Endothelial cell of hepatic sinusoid (primary cell): ENCODE data around the gene TSHZ2.
"Not testable (repeated sequence)": the region's sequence is repeated elsewhere in the genome, so short reads cannot be mapped to it uniquely, and the experiment has no call there.

ENCODE experiments used
- in situ Hi-C: cut with HindIII; loops from 2 replicates; pipeline ENCODE4 v1.10.0; 2017; ENCODE audit warnings: low sequenced_read_pairs

Gene TSHZ2

DNA sequence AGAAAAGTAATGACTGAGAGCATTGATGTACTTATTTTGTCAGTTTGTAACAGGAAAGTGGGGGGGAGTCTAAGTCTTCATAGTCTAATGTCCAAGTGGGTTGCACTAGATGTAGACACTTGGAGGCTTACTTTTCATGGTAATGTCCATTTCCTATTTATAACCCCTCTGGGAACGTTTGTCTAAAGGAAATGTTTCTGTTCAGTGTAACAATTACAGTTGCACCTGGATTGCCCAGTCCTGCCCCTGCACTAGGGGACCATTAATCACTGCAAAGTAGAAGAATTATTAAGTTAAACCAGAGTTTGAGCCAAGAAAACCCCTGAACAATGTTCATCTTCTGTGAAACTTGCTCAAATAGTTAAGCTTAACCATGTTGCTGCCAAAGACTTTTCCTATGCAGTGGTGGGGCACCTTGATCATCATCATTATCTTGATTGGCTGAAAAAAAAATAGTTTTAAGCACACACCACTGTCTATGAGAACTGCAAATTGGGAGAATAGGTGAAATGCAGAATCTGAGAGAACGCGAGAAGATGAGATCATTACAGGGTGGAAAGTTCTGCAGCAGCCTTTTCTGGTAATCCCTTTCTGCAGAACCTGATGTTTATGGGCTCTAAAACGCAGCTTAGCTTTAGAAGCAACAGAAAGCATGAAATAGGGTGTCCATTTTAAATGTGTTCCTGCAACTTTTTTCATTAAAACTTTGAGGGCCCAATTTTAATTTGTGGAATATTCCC lies 515.5 kb downstream of the TSHZ2 start:
- in situ Hi-C loops, result no loop called here

DNA sequence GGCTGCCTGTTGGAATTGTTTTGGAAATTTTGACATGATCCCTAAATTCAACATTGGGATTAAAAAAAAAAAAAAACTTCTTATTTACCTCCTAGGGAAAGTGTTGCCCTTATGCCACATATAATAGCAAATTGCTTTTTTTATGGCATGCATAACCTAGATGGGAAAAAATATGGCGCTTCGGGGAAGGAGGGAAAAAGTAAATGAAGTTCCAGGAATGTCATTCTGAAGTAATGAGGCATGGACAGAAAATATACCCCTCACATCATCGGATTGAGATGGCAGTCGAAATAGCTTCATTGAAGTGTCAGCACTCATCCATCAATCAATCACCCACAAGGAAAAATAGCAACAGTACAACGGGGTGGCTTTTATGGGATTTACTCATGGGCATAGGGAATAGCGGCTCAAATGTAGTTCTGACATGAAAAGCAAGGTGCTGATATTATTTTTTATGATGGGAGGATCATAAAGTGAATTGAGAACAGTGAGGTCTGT lies 516.7 kb downstream of the TSHZ2 start:
- in situ Hi-C loops, result no loop called here

DNA sequence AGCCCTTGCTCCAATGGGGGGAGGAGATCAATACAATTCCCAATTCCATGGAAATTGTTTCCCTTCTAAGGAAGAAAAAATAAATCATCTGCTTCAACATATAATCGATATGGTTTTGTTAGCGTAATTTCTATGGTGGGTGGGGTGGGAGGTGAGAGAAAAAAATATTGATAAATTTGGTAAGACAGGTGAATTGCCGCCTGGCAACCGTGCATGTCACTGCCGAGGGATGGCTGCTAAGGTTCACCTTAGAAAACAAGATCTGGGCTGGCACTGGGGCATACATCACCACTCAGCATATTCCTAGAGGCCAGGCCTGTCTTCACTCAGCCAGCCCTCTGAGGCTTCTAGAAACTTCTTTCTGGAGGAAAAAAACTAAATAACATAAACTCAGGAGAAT lies 517.4 kb downstream of the TSHZ2 start:
- in situ Hi-C loops, result no loop called here

DNA sequence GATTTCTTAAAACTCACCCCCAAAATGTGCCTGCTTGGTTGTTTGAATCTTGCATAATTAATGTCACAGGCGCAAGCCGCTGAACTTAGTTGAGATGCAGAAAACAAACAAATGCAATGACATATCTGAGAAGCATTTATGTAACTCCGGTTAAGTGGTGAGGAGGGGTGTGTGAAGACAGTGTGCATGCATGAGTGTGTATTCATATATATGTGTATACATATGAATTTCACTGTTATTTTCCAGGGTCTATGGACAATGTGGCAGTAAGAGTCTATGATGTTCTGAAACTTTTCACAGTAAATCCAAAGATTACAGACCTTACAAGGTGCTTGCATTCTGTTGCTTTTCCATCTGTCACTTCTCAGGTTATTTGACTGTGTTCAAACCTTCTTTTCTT lies 518.5 kb downstream of the TSHZ2 start:
- in situ Hi-C loops, result no loop called here

DNA sequence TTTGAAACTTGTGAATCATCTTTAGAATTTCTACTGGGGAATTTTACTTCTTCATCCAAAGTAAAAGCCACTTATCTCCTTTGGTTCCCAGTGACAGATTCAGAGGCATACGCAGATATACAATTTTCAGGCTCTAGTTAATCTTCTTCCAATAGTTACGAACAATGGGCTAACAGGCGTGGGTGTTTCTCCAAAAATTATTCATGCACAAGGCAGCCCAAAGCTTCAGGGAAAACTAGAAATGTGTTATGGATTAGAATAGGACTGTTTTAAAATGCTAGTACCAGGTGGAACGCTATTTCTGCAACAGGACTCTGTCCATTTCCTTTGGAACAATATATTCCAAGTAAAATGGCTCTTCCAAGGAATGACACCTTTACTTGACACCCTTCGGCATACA lies 519.3 kb downstream of the TSHZ2 start:
- in situ Hi-C loops, result no loop called here

DNA sequence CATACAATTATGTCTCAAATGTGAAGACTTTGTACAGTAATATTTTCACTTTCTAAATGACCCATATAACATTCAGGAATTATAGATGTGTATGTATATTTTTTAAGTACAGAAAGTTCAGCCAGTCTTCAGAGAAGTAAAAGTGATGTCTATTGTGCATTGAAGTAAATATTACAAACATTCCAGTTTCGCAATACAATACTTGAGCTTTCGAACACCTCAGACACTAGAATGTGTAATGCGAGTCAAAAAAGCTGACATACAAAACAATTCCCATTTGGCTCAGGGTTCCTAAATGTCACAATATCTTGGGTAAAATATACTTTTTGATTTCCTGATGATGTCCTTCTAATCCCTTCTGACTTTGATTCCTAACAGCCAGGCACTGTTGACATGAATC lies 520.1 kb downstream of the TSHZ2 start:
- in situ Hi-C loops, result no loop called here

DNA sequence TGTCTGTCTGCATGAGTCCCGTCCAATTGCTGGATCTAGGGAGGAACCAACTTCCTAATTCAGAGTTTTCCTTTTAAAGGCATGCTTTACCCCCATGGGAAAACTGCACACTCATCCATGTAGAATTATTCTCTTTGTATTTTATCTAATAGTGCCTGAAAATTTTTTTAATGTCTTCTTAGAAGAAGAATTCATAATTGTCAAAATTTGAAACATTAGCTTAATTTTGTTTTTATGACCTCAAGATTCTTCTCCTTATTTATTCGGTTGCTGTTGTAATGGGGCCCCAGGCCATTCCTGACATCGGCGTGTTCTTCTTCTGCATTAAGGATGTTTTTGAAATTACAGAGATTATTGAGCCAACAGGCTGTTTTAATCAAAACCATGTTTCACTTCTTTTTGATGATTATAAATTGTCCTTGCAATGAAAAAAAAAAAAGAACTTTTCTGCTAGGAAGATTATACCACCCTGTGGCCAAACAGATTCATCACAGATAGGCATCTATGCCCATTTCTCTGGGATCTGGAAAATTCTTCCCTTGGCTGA lies 521.2 kb downstream of the TSHZ2 start:
- in situ Hi-C loops, result no loop called here

DNA sequence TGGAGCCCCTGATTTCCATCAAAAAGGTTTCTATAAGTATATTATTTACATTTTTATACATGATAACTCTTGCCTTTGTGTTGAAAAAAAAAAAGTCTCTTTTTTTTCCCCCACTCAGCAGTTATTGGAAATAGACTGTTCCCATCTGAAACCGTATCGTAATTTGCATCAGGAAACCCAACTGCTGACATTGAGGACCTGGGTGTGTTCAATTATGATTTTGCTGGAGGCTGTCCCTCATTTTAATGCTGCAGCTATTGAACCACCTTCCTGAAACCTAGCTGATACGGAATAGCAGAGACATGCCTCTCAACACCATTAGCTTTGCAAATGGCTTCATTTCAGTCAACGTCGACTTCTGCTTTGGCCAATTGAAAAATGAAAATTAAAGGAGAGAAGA lies 522.6 kb downstream of the TSHZ2 start:
- in situ Hi-C loops, result no loop called here

DNA sequence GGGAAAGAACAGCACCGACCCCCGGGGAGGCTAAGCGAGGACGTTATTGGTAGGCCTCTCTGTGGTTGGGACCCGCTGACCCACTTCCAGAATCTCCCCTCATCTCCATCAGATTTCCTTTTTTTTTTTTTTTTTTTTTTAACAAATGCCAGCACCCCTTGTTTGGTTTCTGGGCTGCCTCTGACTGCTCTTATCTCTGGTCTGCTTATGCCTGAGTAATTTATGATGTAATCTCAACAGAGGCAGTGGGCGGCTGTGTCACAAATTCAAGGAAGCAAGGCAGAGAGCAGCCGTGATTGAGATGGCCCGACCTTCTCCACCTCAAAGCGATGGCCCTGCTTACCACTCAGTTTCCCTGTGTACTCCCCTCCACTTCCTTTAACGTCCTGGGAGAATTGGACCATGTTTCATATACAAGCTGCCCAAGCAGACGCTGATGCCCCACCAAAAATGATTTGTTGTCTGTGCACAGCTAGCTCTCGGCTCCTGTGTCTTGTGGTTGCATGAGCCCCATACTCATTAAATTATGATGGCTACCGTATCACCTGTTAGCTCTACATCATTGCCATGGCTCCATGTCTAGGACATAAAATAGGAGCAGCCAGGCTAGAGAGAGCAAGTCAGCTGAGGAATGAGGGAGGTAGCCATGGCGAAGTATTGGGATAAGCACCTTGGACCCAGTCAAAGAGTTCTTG lies 523.4 kb downstream of the TSHZ2 start:
- in situ Hi-C loops, result no loop called here

DNA sequence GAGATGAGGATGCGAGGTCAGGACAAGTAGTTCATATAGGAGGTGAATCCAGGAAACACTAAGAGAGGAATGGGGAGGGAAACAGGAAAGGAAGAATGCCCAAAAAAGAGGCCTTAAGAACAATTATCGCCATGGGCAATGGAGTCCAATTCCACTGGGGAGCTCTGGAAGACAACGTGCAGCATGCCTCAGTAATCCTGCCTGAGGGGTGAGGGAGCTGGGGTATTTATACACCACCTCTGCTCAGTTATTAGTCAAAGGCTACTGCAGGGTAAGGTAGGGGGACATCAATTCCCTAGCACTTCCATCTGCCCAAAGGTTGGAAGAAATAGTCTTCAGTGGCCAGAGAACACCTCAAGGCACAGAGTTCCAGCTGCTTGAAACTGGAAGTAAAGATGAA lies 525.1 kb downstream of the TSHZ2 start:
- in situ Hi-C loops, result no loop called here

DNA sequence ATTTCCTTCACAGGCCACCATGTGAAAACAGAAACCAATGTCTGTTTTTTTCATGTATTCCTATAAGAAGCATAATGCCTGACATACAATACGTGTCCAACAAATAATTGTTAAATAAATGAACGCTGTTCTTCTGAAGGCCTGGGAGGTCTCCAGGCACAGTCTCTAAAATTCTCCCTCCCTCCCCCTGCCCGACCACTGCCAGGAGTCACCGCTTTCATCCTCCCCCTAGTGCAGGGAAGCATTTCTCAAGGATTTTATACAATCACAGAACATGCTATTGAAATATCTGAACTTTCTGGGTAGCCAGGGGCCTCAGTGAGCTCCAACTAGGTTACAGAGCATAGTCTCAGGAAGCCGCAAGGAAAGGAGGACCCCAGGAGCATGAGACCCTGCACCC lies 526.2 kb downstream of the TSHZ2 start:
- in situ Hi-C loops, result no loop called here

DNA sequence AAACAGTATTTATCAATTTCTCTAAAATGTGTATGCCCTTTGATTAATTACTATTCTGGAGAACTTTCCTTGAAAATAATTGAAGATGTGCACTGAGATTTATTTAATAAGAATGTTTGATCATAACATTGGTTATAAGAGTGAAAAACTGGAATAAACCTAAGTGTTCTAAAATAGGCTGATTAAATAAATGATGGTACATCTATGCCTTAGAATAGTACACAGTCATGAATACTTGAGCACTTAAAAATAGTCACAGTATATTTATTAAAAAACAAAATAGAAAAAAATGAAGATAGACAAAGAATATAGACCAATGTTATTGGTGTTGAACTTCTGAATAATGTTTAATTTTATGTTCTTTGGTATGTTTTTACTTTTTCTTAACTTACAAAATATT lies 528.5 kb downstream of the TSHZ2 start:
- in situ Hi-C loops, result no loop called here

DNA sequence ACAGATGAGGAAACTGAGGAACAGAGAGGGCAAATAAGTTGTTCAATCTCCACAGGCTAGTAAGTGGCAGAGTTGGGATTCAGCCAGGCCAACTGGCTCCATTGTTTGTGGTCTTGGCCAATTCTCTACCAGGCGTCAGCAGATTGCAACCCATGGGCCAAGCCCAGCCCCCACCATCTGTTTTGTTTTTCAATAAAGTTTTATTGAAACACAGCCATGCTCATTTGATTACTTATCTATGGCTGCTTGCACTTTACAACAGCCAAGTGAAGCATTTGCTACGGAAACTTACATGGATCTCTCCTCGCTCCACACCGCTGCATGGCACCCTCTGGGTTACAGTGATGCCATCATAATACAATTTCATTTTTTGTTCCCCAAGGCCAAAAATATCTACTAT lies 530.7 kb downstream of the TSHZ2 start:
- in situ Hi-C loops, result no loop called here

DNA sequence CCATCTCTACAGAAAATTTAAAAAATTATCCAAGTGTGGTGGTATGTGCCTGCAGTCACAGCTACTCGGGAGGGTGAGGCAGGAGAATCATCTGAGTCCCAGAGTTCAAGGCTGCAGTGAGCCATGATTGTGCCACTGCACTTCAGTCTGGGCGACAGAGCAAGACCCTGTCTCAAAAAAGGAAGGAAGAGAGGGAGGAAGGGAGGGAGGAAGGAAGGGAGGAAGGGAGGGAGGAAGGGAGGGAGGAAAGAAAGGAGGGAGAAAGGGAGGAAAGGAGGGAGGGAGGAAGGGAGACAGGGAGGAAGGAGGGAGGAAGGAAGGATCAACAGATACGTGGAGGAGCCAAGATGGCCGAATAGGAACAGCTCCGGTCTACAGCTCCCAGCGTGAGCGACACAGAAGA lies 531.4 kb downstream of the TSHZ2 start:
- in situ Hi-C loops, result no loop called here

DNA sequence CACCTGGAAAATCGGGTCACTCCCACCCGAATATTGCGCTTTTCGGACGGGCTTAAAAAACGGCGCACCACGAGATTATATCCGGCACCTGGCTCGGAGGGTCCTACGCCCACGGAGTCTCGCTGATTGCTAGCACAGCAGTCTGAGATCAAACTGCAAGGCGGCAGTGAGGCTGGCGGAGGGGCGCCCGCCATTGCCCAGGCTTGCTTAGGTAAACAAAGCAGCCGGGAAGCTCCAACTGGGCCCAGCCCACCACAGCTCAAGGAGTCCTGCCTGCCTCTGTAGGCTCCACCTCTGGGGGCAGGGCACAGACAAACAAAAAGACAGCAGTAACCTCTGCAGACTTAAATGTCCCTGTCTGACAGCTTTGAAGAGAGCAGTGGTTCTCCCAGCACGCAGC lies 531.9 kb downstream of the TSHZ2 start:
- in situ Hi-C loops, result not testable (repeated sequence)

DNA sequence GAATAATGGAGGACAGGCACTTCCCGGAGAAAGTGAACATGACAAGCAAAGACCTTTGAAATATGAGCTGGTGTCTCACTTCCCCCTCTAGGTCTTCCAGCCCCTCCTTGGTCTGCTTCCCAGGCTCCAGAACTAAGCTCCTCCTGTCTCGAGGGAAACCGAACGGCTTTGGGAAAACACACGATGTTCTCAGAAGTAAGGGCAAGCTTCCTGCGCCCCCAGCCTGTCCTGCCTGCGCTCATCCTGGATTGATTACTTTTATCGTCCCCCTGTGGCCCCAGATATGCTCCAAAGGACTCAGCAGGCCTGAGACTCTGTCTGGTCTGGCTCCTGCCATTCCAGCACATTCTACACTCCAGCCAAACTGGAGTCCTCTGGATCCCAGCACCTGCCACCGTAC lies 538.1 kb downstream of the TSHZ2 start:
- in situ Hi-C loops, result no loop called here

DNA sequence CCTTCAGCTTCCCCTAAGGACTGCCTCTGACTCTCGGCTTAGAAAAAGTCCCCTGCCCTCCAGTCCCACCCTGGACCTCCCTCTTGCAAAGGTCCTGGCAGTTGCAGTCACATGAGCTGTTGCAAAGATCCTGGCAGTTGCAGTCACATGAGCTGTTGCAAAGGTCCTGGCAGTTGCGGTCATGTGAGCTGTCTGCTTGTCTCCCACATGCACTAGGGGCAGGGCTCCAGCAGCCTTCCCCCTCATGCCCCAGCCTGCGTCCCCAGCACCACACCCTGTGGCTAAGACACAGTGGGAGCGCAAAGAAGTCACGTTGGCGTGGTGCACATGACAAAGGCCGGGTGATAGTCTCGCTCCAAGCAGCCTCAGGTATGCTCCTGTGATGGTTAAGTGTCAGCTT lies 538.5 kb downstream of the TSHZ2 start:
- in situ Hi-C loops, result no loop called here

DNA sequence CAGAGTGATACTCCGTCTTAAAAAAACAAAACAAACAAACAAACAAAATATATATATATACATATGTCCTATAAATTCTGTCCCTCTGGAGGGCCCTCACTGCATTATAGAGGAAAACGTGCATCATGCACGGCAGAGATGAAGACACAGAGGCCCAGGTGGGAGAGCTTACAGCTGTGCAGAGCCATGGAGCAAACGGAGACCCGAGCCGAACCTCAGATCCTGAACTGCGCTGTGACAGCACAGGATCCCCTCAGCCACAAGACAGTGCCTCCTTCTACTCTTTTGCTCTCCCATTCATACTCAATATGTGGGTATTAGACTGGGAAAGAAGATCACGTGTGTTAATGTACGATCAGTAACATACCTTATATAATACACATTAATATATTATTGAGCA lies 539.9 kb downstream of the TSHZ2 start:
- in situ Hi-C loops, result no loop called here

DNA sequence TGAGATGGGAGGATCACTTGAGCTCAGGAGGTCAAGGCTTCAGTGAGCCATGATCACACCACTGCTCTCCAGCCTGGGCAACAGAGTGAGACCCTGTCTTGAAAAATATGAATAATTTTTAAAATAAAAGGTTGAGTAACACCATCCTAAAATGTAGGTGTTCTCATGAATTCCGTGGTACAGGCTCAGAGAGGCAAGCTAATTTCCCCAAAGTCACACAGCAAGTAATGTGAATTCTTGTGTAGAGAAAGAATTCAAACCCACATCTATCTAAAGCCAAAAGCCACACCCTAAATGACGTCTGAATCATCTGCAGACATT lies 541.0 kb downstream of the TSHZ2 start:
- in situ Hi-C loops, result no loop called here

DNA sequence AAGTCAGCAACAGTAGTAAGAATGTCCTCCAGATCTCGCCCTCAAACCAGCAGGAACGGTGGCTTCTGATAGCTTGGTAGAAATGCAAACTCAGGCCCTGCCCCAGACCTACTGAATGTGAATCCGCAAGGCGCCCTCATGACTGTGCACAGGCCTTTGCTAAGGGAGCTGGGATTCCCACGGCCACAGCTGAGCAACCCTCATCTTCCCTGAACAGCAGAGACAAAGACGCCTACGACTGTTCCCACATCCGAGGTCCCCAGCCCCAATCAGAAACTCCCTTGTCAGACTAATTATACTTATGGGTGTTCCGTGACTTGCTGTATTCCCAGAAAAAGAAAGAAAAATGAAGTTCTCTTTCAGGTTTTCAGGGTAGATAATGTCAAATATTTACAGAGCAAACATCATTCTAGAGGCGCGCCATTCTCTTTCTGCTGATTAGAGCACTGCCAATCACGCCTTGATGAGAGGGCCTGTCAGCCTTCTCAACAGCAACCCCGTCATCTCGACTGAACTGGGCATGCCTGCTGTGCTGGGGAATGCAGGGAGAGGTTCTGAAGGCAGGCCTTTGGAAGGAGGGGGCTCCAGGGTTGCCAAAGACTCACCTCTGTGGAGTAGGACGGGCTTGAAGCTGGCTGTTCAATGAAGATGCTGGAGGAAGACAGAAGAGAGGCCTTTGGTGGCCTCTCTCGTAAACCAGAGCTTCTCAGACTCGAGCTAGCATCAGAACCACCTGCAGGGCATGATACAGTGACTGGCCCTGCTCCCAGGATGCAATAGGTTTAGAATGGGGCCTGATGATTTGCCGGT lies 541.5 kb downstream of the TSHZ2 start:
- in situ Hi-C loops, result no loop called here

DNA sequence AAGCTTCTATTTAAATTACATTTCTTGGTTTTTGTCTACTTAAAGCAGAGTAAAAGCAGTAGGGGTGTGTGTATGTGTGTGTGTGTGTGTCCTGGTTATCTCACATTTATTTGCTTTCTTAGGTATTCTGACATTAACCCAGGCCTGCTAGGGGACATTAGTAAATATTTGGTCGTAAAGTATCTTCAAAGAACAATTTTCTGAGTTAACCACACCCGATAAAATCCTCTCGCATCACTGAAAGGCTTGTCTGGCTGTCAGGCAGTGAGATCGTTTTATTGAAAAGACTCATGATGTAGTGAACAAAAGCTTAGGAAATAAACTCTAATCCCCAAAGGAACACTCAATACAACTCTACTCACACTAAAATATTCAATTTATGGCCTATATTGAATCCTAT lies 543.6 kb downstream of the TSHZ2 start:
- in situ Hi-C loops, result no loop called here

DNA sequence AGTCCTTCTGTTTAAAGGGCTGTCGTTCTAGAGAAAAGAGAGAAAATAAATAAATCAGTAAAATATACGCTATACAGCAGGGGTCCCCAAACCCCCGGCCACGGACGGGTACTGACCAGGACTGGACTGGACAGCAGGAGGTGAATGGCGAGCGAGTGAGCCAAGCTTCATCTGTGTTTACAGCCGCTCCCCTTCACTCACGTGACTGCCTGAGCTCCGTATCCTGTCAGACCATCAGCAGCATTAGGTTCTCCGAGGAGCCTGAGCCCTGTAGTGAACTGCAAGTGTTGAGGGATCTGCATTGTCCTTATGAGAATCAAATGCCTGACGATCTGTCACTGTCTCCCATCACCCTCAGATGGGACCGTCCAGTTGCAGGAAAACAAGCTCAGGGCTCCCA lies 545.0 kb downstream of the TSHZ2 start:
- in situ Hi-C loops, result no loop called here
